Measurements from ENCODE around the gene GEMIN2.

DNA sequence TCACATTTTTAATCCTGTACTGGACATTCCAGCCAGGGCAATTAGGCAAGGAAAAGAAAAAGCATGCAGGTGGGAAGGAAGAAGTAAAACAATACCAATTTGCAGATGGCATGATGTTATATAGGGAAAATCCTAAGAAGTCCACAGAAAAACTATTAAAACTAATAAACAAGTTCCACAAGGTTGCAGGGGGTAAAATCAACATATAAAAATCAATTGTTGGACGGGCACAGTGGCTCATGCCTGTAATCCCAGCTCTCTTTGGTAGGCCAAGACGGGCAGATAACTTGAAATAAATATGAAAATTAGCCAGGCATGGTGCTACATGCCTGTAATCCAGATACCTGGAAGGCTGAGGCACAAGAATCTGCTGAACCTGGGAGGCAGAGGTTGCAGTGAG lies 43.0 kb upstream of the GEMIN2 start:
- TF ChIP-seq, protein P1, sequence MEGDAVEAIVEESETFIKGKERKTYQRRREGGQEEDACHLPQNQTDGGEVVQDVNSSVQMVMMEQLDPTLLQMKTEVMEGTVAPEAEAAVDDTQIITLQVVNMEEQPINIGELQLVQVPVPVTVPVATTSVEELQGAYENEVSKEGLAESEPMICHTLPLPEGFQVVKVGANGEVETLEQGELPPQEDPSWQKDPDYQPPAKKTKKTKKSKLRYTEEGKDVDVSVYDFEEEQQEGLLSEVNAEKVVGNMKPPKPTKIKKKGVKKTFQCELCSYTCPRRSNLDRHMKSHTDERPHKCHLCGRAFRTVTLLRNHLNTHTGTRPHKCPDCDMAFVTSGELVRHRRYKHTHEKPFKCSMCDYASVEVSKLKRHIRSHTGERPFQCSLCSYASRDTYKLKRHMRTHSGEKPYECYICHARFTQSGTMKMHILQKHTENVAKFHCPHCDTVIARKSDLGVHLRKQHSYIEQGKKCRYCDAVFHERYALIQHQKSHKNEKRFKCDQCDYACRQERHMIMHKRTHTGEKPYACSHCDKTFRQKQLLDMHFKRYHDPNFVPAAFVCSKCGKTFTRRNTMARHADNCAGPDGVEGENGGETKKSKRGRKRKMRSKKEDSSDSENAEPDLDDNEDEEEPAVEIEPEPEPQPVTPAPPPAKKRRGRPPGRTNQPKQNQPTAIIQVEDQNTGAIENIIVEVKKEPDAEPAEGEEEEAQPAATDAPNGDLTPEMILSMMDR (IDR thresholded peaks at IDR 0.05), result no peak
- TF ChIP-seq POLR2A (IDR thresholded peaks at IDR 0.05), result no peak
